Endothelial cell of umbilical vein (primary cell): ENCODE results near the gene BMPER. TPM values are rescaled to one million over a fixed set of nuclear protein-coding genes. Genes with fewer than 3 reads are reported as not detected.

ENCODE experiments used
- BruUV-seq: library from RNA; stranded (reverse); fragments of 400-500 nt; replicated peaks from 2 replicates; lab custom pipeline; 2021; lab: Mats Ljungman, UMichigan
- CTCF ChIA-PET: fragments of 300-600, 350-600 bp; sonication (Branson Sonifier 250); formaldehyde crosslinking; loops from one replicate; lab custom pipeline; 2021; ENCODE audit warnings: antibody characterized with exemption, inconsistent platforms; lab: Charles Lee
- POLR2A ChIA-PET: fragments of 300-600, 350-600 bp; sonication (Branson Sonifier 250); formaldehyde crosslinking; loops from one replicate; lab custom pipeline; 2021; ENCODE audit warnings: antibody characterized with exemption, inconsistent platforms; lab: Charles Lee
- DNase-seq: peaks from one replicate; pipeline ENCODE4 v3.0.0-alpha.2; 2011; ENCODE audit warnings: low read depth, low spot score
- FAIRE-seq: peaks from 2 replicates; lab custom pipeline; 2011; peaks lifted over from hg19 to GRCh38; lab: Jason Lieb, UNC
- H2AFZ ChIP-seq: 2 replicates; pipeline ENCODE4 v1.6.0; 2012; ENCODE audit warnings: low read depth, low read length, control low read depth, inconsistent platforms
- H3K27ac ChIP-seq: 2 replicates; pipeline ENCODE4 v1.5.1; 2011; ENCODE audit warnings: low read depth, mild to moderate bottlenecking, control low read depth, low read length, moderate library complexity; ENCODE audit not compliant: insufficient read depth
- H3K27me3 ChIP-seq, 2 experiments: 2 replicates each; pipeline versions ENCODE4 v1.6.0 to v1.6.1; 2011; ENCODE audit warnings: low read length in 2 of 2, mixed read lengths in 1 of 2; ENCODE audit not compliant: control insufficient read depth in 2 of 2, insufficient read depth in 2 of 2
- H3K36me3 ChIP-seq, 2 experiments: 2 replicates in 1 of 2; 3 replicates in 1 of 2; pipeline ENCODE4 v1.5.1; 2011; ENCODE audit warnings: low read length in 2 of 2, mild to moderate bottlenecking in 1 of 2, moderate library complexity in 1 of 2; ENCODE audit not compliant: control insufficient read depth in 2 of 2, insufficient read depth in 2 of 2; ENCODE audit errors: extremely low read depth in 1 of 2
- H3K4me1 ChIP-seq: 3 replicates; pipeline ENCODE4 v1.5.1; 2011; ENCODE audit warnings: mild to moderate bottlenecking, low read length; ENCODE audit not compliant: control insufficient read depth, insufficient read depth; ENCODE audit errors: extremely low read depth
- H3K4me2 ChIP-seq: 2 replicates; pipeline ENCODE4 v1.6.1; 2011; ENCODE audit warnings: low read length, control low read depth, mixed read lengths; ENCODE audit not compliant: insufficient read depth
- H3K4me3 ChIP-seq, 3 experiments: fragments of 200-600 bp in 1 of 3; sonication (generic), shearing (Covaris generic) in 1 of 3; replicated peaks in 1 of 3; 2 replicates each; pipeline ENCODE4 v1.5.1; 2011 to 2016; ENCODE audit warnings: control low read depth in 3 of 3, low read length in 3 of 3, mild to moderate bottlenecking in 2 of 3, inconsistent platforms in 1 of 3, low read depth in 1 of 3, moderate library complexity in 1 of 3; ENCODE audit not compliant: insufficient read depth in 1 of 3
- H3K79me2 ChIP-seq: 2 replicates; pipeline ENCODE4 v1.6.0; 2012; ENCODE audit warnings: low read length, inconsistent platforms; ENCODE audit not compliant: control insufficient read depth, insufficient read depth
- H3K9ac ChIP-seq: replicated peaks from 2 replicates; pipeline ENCODE3; 2011; ENCODE audit warnings: low read length, control low read depth; ENCODE audit not compliant: insufficient read depth; ENCODE audit errors: extremely low read depth
- H3K9me1 ChIP-seq: replicated peaks from 3 replicates; pipeline ENCODE4 v1.6.0; 2011; ENCODE audit warnings: mild to moderate bottlenecking, low read length; ENCODE audit not compliant: control insufficient read depth, insufficient read depth; ENCODE audit errors: extremely low read depth
- H3K9me3 ChIP-seq: replicated peaks from 2 replicates; pipeline ENCODE4 v1.5.1; 2012; ENCODE audit warnings: low read length, inconsistent platforms; ENCODE audit not compliant: control insufficient read depth, insufficient read depth
- H4K20me1 ChIP-seq: replicated peaks from 2 replicates; pipeline ENCODE3; 2011; ENCODE audit warnings: mild to moderate bottlenecking, low read length; ENCODE audit not compliant: control insufficient read depth, insufficient read depth; ENCODE audit errors: extremely low read depth
- EZH2 ChIP-seq: IDR thresholded peaks from 2 replicates; pipeline ENCODE4 v1.6.1; 2012; ENCODE audit warnings: borderline replicate concordance, low read depth, mild to moderate bottlenecking, moderate library complexity, low read length, inconsistent platforms; ENCODE audit not compliant: severe bottlenecking
- FOS ChIP-seq: IDR thresholded peaks from 2 replicates; pipeline ENCODE4 v1.6.1; 2011; ENCODE audit warnings: mild to moderate bottlenecking, low read length, moderate library complexity, borderline replicate concordance; ENCODE audit not compliant: insufficient read depth
- GATA2 ChIP-seq: IDR thresholded peaks from 2 replicates; pipeline ENCODE4 v1.7.0; 2011; ENCODE audit warnings: low read depth, mild to moderate bottlenecking, moderate library complexity, mixed read lengths, low read length; ENCODE audit not compliant: insufficient read length, insufficient read depth
- JUN ChIP-seq: IDR thresholded peaks from 2 replicates; pipeline ENCODE4 v1.6.1; 2011; ENCODE audit warnings: borderline replicate concordance, low read depth; ENCODE audit not compliant: insufficient read length, insufficient read depth
- MAX ChIP-seq: IDR thresholded peaks from 2 replicates; pipeline ENCODE4 v1.6.1; 2011; ENCODE audit not compliant: insufficient read depth, insufficient read length
- MYC ChIP-seq: IDR thresholded peaks from one replicate; pipeline ENCODE4 v1.6.1; 2011; ENCODE audit warnings: mild to moderate bottlenecking, low read depth, low read length
- POLR2A ChIP-seq: IDR thresholded peaks from 2 replicates; pipeline ENCODE4 v1.6.1; 2012; ENCODE audit warnings: low read depth, mild to moderate bottlenecking, control low read depth, low read length
- POLR2AphosphoS5 ChIP-seq: IDR thresholded peaks from 2 replicates; pipeline ENCODE4 v1.6.1; 2012; ENCODE audit warnings: low read depth, mild to moderate bottlenecking, control low read depth, low read length, moderate library complexity; ENCODE audit not compliant: insufficient read depth
- dilution Hi-C: fragments of 300-500 bp; cut with MboI; formaldehyde crosslinking; loops from one replicate; pipeline ENCODE4 v1.15.0; 2019; ENCODE audit warnings: low sequenced_read_pairs; ENCODE audit not compliant: extremely low pct_ligation_motif_present
- intact Hi-C: fragments of 100-400 bp; cut with micrococcal nuclease; formaldehyde crosslinking; loops from one replicate; pipeline ENCODE4 v1.10.0; 2022
- polyA plus RNA-seq, 4 experiments: library from polyadenylated mRNA; depleted of rRNA in 3 of 4; stranded (reverse) in 3 of 4; unstranded in 1 of 4; fragments of >200 nt; gene quantifications; 2 replicates each; pipeline versions ENCODE4 v1.2.1 to v1.2.3, GENCODE V29; 2011 to 2012; ENCODE audit warnings: missing spikeins in 1 of 4
- total RNA-seq: library from RNA; stranded (reverse); gene quantifications from 2 replicates; pipeline ENCODE4 v1.2.3, GENCODE V29; 2021
- TF ChIP-seq, protein P1 (sequence below), 2 donors: IDR thresholded peaks; 1 replicate in 1 of 2; 2 replicates in 1 of 2; pipeline ENCODE4 v1.5.1; 2011; ENCODE audit warnings: low read length in 2 of 2, mild to moderate bottlenecking in 2 of 2, moderate library complexity in 2 of 2, control low read depth in 1 of 2, inconsistent platforms in 1 of 2, low read depth in 1 of 2; ENCODE audit not compliant: insufficient read depth in 1 of 2; ENCODE audit errors: extremely low read depth in 1 of 2

BMPER gene
- total and polyA plus RNA-seq, 2 donors (not counting 3 experiments of a cell fraction or from before 2014, with no cell fraction given) = 0.10 to 0.13 TPM

- H3K9ac ChIP-seq = no peak overlapping the region
- ChIA-PET CTCF (interaction anchor here (0.9 to 1.2 kb wide), 3 partner anchors 13 to 17 kb away, joined by 3 read pairs; no protein-coding TSS in a partner anchor), POLR2A (no interaction called here)
- H3K4me2 ChIP-seq = no peak overlapping the region
- no peaks in the 10 kb centered on the region for H3K9me3 ChIP-seq
- H3K27me3 ChIP-seq = no peaks in the 10 kb centered on the region
- dilution Hi-C loops (no loop called here), intact Hi-C loops (no loop called here)
- no peaks in the 10 kb centered on the region for H3K79me2 ChIP-seq
- no peaks in the 10 kb centered on the region for H3K9me1 ChIP-seq
- H3K4me3 ChIP-seq = no peak overlapping the region
- DNase-seq = no peak
- no peak overlapping the region for H2AFZ ChIP-seq
- H3K4me1 ChIP-seq = no peaks in the 10 kb centered on the region
- no TSS peak for BruUV-seq
- TF ChIP-seq GATA2 = no peak
- no peak for TF ChIP-seq MAX
- no peak for TF ChIP-seq JUN
- TF ChIP-seq EZH2 = no peak
- no peak for TF ChIP-seq POLR2AphosphoS5
- TF ChIP-seq FOS = no peak
- TF ChIP-seq POLR2A = no peak
- TF ChIP-seq, protein P1, sequence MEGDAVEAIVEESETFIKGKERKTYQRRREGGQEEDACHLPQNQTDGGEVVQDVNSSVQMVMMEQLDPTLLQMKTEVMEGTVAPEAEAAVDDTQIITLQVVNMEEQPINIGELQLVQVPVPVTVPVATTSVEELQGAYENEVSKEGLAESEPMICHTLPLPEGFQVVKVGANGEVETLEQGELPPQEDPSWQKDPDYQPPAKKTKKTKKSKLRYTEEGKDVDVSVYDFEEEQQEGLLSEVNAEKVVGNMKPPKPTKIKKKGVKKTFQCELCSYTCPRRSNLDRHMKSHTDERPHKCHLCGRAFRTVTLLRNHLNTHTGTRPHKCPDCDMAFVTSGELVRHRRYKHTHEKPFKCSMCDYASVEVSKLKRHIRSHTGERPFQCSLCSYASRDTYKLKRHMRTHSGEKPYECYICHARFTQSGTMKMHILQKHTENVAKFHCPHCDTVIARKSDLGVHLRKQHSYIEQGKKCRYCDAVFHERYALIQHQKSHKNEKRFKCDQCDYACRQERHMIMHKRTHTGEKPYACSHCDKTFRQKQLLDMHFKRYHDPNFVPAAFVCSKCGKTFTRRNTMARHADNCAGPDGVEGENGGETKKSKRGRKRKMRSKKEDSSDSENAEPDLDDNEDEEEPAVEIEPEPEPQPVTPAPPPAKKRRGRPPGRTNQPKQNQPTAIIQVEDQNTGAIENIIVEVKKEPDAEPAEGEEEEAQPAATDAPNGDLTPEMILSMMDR (IDR thresholded peaks at IDR 0.05; ENCODE audit: extremely low read depth in 1 of 2, insufficient read depth in 1 of 2, low read depth in 1 of 2, low read length in 2 of 2) = no peak
- TF ChIP-seq MYC = no peak
- no peaks in the 10 kb centered on the region for H3K36me3 ChIP-seq
- H3K27ac ChIP-seq = no peak overlapping the region
- FAIRE-seq = no peak
- no peaks in the 10 kb centered on the region for H4K20me1 ChIP-seq
These were observed 138.9 kb downstream of the BMPER start for GRCh38 chr7:34044306-34044643.
